NT2/D1 (cell line): ENCODE data around the gene LGALS12.
"Not testable (repeated sequence)": the region's sequence is repeated elsewhere in the genome, so short reads cannot be mapped to it uniquely, and the experiment has no call there.

Source experiments
- DNase-seq: peaks from one replicate; pipeline ENCODE4 v3.0.0-alpha.2; 2011; ENCODE audit warnings: low read depth, low spot score
- H3K27me3 ChIP-seq: 2 replicates; pipeline ENCODE4 v1.6.0; 2011; ENCODE audit warnings: mild to moderate bottlenecking; ENCODE audit not compliant: insufficient read length, insufficient read depth
- H3K36me3 ChIP-seq: 2 replicates; pipeline ENCODE4 v1.6.1; 2011; ENCODE audit warnings: mild to moderate bottlenecking, low read length, mixed read lengths; ENCODE audit not compliant: insufficient read depth, insufficient read length
- H3K4me1 ChIP-seq: 2 replicates; pipeline ENCODE4 v1.5.1; 2011; ENCODE audit not compliant: insufficient read depth, insufficient read length
- H3K4me3 ChIP-seq: 2 replicates; pipeline ENCODE4 v1.5.1; 2011; ENCODE audit warnings: low read depth; ENCODE audit not compliant: insufficient read length
- H3K9ac ChIP-seq: 2 replicates; pipeline ENCODE4 v1.6.0; 2011; ENCODE audit warnings: low read depth; ENCODE audit not compliant: insufficient read length
- H3K9me3 ChIP-seq: 2 replicates; pipeline ENCODE4 v1.5.1; 2011; ENCODE audit warnings: mild to moderate bottlenecking, low read length; ENCODE audit not compliant: insufficient read depth
- SUZ12 ChIP-seq: IDR thresholded peaks from 2 replicates; pipeline ENCODE4 v1.6.1; 2011; ENCODE audit not compliant: insufficient read length, insufficient read depth; ENCODE audit errors: extremely low read depth
- YY1 ChIP-seq: IDR thresholded peaks from 2 replicates; pipeline ENCODE4 v1.6.1; 2011; ENCODE audit not compliant: insufficient read length, insufficient read depth
- ZNF274 ChIP-seq: IDR thresholded peaks from 2 replicates; pipeline ENCODE4 v1.6.1; 2011; ENCODE audit warnings: mild to moderate bottlenecking, low read depth, low read length

LGALS12 gene

GRCh38 chr11:63516109-63516508, 10.2 kb downstream of the LGALS12 start:
- peaks cover 7% of the 10 kb centered on the region for H3K4me1 ChIP-seq
- TF ChIP-seq ZNF274 (no peak), SUZ12 (no peak), YY1 (no peak)
- H3K4me3 ChIP-seq, result no peak overlapping the region
- no peak for DNase-seq
- H3K27me3 ChIP-seq, result no peaks in the 10 kb centered on the region
- no peaks in the 10 kb centered on the region; the same call in 1 of the 2 replicates for H3K9me3 ChIP-seq
- H3K36me3 ChIP-seq, result no peaks in the 10 kb centered on the region
- no peak overlapping the region for H3K9ac ChIP-seq

- no peak overlapping the region for H3K4me3 ChIP-seq
- TF ChIP-seq ZNF274 (no peak), SUZ12 (no peak), YY1 (no peak)
- H3K4me1 ChIP-seq, result no peaks in the 10 kb centered on the region
- H3K27me3 ChIP-seq, result no peaks in the 10 kb centered on the region
- no peak overlapping the region for H3K9ac ChIP-seq
- no peaks in the 10 kb centered on the region for H3K36me3 ChIP-seq
- DNase-seq, result no peak
- H3K9me3 ChIP-seq, result no peaks in the 10 kb centered on the region; the same call in 1 of the 2 replicates
Observed at GRCh38 chr11:63517156-63517555, 11.3 kb downstream of the LGALS12 start.

- peaks cover 4% of the 10 kb centered on the region for H3K9me3 ChIP-seq
- no peaks in the 10 kb centered on the region for H3K4me1 ChIP-seq
- DNase-seq, result no peak
- H3K9ac ChIP-seq, result no peak overlapping the region
- H3K36me3 ChIP-seq, result no peaks in the 10 kb centered on the region
- no peak for TF ChIP-seq YY1
- TF ChIP-seq SUZ12, result no peak
- no peak overlapping the region for H3K4me3 ChIP-seq
- H3K27me3 ChIP-seq, result no peaks in the 10 kb centered on the region
Observed at GRCh38 chr11:63518548-63518947, 12.7 kb downstream of the LGALS12 start.

GRCh38 chr11:63520606-63521170, 14.8 kb downstream of the LGALS12 start:
- Histone ChIP-seq H3K9ac (no peak overlapping the region), H3K4me1 (no peaks in the 10 kb centered on the region), H3K36me3 (no peaks in the 10 kb centered on the region), H3K27me3 (no peaks in the 10 kb centered on the region), H3K9me3 (peaks cover 15% of the 10 kb centered on the region), H3K4me3 (no peak overlapping the region)
- DNase-seq, result no peak
- TF ChIP-seq SUZ12 (no peak), YY1 (no peak), ZNF274 (no peak)

GRCh38 chr11:63521896-63522295, 16.0 kb downstream of the LGALS12 start:
- no peak for TF ChIP-seq SUZ12
- H3K9ac ChIP-seq, result no peak overlapping the region
- DNase-seq, result no peak
- H3K27me3 ChIP-seq, result no peaks in the 10 kb centered on the region
- H3K9me3 ChIP-seq, result peaks cover 15% of the 10 kb centered on the region
- no peak overlapping the region for H3K4me3 ChIP-seq
- no peaks in the 10 kb centered on the region for H3K4me1 ChIP-seq
- H3K36me3 ChIP-seq, result no peaks in the 10 kb centered on the region

GRCh38 chr11:63523151-63523550, 17.3 kb downstream of the LGALS12 start:
- no peaks in the 10 kb centered on the region for H3K4me1 ChIP-seq
- H3K9ac ChIP-seq, result no peak overlapping the region
- no peaks in the 10 kb centered on the region for H3K27me3 ChIP-seq
- no peak for TF ChIP-seq ZNF274
- no peak for TF ChIP-seq YY1
- TF ChIP-seq SUZ12, result no peak
- no peak overlapping the region for H3K4me3 ChIP-seq
- no peaks in the 10 kb centered on the region for H3K36me3 ChIP-seq
- peaks cover 15% of the 10 kb centered on the region for H3K9me3 ChIP-seq
- DNase-seq, result no peak

- Histone ChIP-seq H3K9ac (no peak overlapping the region), H3K9me3 (peaks cover 38% of the 10 kb centered on the region), H3K36me3 (no peaks in the 10 kb centered on the region), H3K4me1 (no peaks in the 10 kb centered on the region), H3K4me3 (no peak overlapping the region), H3K27me3 (no peaks in the 10 kb centered on the region)
- no peak for DNase-seq
- TF ChIP-seq SUZ12 (no peak), ZNF274 (no peak), YY1 (no peak)
Observed at GRCh38 chr11:63527667-63528066, 21.8 kb downstream of the LGALS12 start.

GRCh38 chr11:63528156-63528555, 22.3 kb downstream of the LGALS12 start:
- not testable (repeated sequence) for H3K27me3 ChIP-seq, H3K4me1 ChIP-seq, DNase-seq, H3K9ac ChIP-seq, H3K4me3 ChIP-seq, H3K36me3 ChIP-seq
- peaks cover 36% of the 10 kb centered on the region for H3K9me3 ChIP-seq

- H3K4me3 ChIP-seq, H3K27me3 ChIP-seq, H3K4me1 ChIP-seq, H3K9ac ChIP-seq, H3K36me3 ChIP-seq, DNase-seq: not testable (repeated sequence)
- H3K9me3 ChIP-seq, result peaks cover 34% of the 10 kb centered on the region
Observed at GRCh38 chr11:63528729-63529278, 22.9 kb downstream of the LGALS12 start.

GRCh38 chr11:63529373-63529772, 23.5 kb downstream of the LGALS12 start:
- H3K27me3 ChIP-seq, H3K9ac ChIP-seq, H3K36me3 ChIP-seq, H3K4me3 ChIP-seq, DNase-seq, H3K4me1 ChIP-seq: not testable (repeated sequence)
- peaks cover 28% of the 10 kb centered on the region for H3K9me3 ChIP-seq
